ENCODE measurements around the gene CNOT3. TPM values are rescaled to one million over a fixed set of nuclear protein-coding genes. Genes with fewer than 3 reads are reported as not detected.
"Not testable (repeated sequence)": the region's sequence is repeated elsewhere in the genome, so short reads cannot be mapped to it uniquely, and the experiment has no call there.

The CNOT3 gene
- polyA plus RNA-seq, 1 of the 3 experiments (the other 2 are of a cell fraction) = 14.2 TPM

DNA sequence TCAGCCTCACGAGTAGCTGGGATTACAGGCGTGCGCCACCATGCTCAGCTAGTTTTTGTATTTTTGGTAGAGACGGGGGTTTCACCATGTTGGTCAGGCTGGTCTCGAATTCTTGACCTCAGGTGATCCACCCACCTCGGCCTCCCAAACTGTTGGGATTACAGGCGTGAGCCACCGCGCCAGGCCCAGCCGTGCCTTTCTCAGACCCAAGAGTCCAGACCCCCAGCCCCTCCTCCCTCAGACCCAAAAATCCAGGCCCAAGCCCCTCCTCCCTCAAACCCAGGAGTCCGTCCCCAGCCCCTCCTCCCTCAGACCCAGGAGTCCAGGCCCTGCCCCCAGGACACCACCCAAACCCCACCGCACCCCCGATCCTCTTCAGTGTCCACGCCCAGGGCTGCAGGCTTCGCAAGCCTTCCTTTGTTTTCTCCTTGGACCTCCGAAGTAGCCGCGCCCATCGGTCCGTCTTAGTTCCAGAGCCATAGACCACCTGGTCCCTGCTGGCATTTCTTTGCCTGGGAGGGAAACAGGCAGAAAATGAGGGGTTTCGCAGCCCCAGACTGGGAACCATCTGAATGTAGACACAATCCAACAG is 31.7 kb downstream of the CNOT3 start:
- no peaks in the 10 kb centered on the region for H3K9me2 ChIP-seq
- H3K4me1 ChIP-seq (ENCODE audit: control insufficient read depth in 1 of 2, insufficient read depth in 2 of 2, low read depth in 1 of 2, low read length in 1 of 2) = peaks cover 5 to 6% of the 10 kb centered on the region in 2 experiments; a peak in 2 of 4 replicates
- no peaks in the 10 kb centered on the region for H3K9me3 ChIP-seq
- no peak overlapping the region for H3K4me2 ChIP-seq
- no peak for DNase-seq
- no peaks in the 10 kb centered on the region for H3K27me3 ChIP-seq (ENCODE audit: insufficient read depth)
- H3K9ac ChIP-seq = no peak overlapping the region
- H3K27ac ChIP-seq (ENCODE audit: low read depth in 2 of 2, low read length in 1 of 2) = no peak overlapping the region
- H4K20me1 ChIP-seq (ENCODE audit: insufficient read depth) = no peaks in the 10 kb centered on the region
- no peak overlapping the region for H3K4me3 ChIP-seq (ENCODE audit: low read depth in 2 of 2, low read length in 1 of 2)
- ChIA-PET POLR2A (interaction anchor here (0.9 kb wide), 1 partner anchor 19 kb away, joined by 4 read pairs; no protein-coding TSS in a partner anchor), CTCF (interaction anchor here (0.8 to 2.9 kb wide), 5 partner anchors 10 to 35 kb away, joined by 4 to 13 read pairs (median 7); partner anchors contain the start of genes LENG1 and MBOAT7)
- no peaks in the 10 kb centered on the region for H3K36me3 ChIP-seq (replicated peaks in 1 of 2; ENCODE audit: control insufficient read depth in 1 of 2, insufficient read depth in 2 of 2, low read length in 1 of 2)
- H3K79me2 ChIP-seq (ENCODE audit: insufficient read depth) = no peaks in the 10 kb centered on the region
- peaks cover 5% of the 10 kb centered on the region for H3F3A ChIP-seq (replicated peaks; ENCODE audit: insufficient read depth)
- H2AFZ ChIP-seq (ENCODE audit: low read depth) = no peak overlapping the region
- 74% methylated on average over 21 of the region's 21 CpGs for WGBS (ENCODE audit: low lambda C conversion rate)
- TF ChIP-seq, protein P1, sequence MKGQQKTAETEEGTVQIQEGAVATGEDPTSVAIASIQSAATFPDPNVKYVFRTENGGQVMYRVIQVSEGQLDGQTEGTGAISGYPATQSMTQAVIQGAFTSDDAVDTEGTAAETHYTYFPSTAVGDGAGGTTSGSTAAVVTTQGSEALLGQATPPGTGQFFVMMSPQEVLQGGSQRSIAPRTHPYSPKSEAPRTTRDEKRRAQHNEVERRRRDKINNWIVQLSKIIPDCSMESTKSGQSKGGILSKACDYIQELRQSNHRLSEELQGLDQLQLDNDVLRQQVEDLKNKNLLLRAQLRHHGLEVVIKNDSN (IDR thresholded peaks at IDR 0.05; ENCODE audit: borderline replicate concordance, low read depth) = no peak
- TF ChIP-seq POLR2AphosphoS5 (IDR thresholded peaks at IDR 0.05; ENCODE audit: low read depth, low read length) = no peak
- no peak for TF ChIP-seq RXRA (IDR thresholded peaks at IDR 0.05; ENCODE audit: borderline replicate concordance, low read depth)
- TF ChIP-seq SMC3 (IDR thresholded peaks at IDR 0.05; ENCODE audit: low read depth, low read length) = no peak
- no peak for TF ChIP-seq RCOR1 (IDR thresholded peaks at IDR 0.05; ENCODE audit: low read length)
- TF ChIP-seq, protein P2, sequence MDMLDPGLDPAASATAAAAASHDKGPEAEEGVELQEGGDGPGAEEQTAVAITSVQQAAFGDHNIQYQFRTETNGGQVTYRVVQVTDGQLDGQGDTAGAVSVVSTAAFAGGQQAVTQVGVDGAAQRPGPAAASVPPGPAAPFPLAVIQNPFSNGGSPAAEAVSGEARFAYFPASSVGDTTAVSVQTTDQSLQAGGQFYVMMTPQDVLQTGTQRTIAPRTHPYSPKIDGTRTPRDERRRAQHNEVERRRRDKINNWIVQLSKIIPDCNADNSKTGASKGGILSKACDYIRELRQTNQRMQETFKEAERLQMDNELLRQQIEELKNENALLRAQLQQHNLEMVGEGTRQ (IDR thresholded peaks at IDR 0.05; ENCODE audit: borderline replicate concordance, low read depth, low read length) = no peak
- no peak for TF ChIP-seq FOSL2 (IDR thresholded peaks at IDR 0.05; ENCODE audit: borderline replicate concordance, low read depth)
- TF ChIP-seq, protein P3, sequence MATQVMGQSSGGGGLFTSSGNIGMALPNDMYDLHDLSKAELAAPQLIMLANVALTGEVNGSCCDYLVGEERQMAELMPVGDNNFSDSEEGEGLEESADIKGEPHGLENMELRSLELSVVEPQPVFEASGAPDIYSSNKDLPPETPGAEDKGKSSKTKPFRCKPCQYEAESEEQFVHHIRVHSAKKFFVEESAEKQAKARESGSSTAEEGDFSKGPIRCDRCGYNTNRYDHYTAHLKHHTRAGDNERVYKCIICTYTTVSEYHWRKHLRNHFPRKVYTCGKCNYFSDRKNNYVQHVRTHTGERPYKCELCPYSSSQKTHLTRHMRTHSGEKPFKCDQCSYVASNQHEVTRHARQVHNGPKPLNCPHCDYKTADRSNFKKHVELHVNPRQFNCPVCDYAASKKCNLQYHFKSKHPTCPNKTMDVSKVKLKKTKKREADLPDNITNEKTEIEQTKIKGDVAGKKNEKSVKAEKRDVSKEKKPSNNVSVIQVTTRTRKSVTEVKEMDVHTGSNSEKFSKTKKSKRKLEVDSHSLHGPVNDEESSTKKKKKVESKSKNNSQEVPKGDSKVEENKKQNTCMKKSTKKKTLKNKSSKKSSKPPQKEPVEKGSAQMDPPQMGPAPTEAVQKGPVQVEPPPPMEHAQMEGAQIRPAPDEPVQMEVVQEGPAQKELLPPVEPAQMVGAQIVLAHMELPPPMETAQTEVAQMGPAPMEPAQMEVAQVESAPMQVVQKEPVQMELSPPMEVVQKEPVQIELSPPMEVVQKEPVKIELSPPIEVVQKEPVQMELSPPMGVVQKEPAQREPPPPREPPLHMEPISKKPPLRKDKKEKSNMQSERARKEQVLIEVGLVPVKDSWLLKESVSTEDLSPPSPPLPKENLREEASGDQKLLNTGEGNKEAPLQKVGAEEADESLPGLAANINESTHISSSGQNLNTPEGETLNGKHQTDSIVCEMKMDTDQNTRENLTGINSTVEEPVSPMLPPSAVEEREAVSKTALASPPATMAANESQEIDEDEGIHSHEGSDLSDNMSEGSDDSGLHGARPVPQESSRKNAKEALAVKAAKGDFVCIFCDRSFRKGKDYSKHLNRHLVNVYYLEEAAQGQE (IDR thresholded peaks at IDR 0.05; ENCODE audit: low read depth, low read length) = no peak
- TF ChIP-seq RAD21 (IDR thresholded peaks at IDR 0.05; ENCODE audit: low read length) = no peak
- no peak for TF ChIP-seq JUND (IDR thresholded peaks at IDR 0.05)
- TF ChIP-seq FOXM1 (IDR thresholded peaks at IDR 0.05; ENCODE audit: low read depth) = no peak
- TF ChIP-seq ELF1 (IDR thresholded peaks at IDR 0.05) = no peak
- no peak for TF ChIP-seq CHD2 (IDR thresholded peaks at IDR 0.05; ENCODE audit: low read length, partially characterized antibody)
- TF ChIP-seq TCF12 (IDR thresholded peaks at IDR 0.05) = no peak
- no peak for TF ChIP-seq SIN3A (IDR thresholded peaks at IDR 0.05; ENCODE audit: borderline replicate concordance, low read depth, low read length)
- TF ChIP-seq, protein P4, sequence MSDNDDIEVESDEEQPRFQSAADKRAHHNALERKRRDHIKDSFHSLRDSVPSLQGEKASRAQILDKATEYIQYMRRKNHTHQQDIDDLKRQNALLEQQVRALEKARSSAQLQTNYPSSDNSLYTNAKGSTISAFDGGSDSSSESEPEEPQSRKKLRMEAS (IDR thresholded peaks at IDR 0.05; ENCODE audit: low read depth) = no peak
- TF ChIP-seq YY1 (IDR thresholded peaks at IDR 0.05; ENCODE audit: low read depth) = no peak
- TF ChIP-seq, protein P5, sequence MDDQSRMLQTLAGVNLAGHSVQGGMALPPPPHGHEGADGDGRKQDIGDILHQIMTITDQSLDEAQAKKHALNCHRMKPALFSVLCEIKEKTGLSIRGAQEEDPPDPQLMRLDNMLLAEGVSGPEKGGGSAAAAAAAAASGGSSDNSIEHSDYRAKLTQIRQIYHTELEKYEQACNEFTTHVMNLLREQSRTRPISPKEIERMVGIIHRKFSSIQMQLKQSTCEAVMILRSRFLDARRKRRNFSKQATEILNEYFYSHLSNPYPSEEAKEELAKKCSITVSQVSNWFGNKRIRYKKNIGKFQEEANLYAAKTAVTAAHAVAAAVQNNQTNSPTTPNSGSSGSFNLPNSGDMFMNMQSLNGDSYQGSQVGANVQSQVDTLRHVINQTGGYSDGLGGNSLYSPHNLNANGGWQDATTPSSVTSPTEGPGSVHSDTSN (IDR thresholded peaks at IDR 0.05) = no peak

DNA sequence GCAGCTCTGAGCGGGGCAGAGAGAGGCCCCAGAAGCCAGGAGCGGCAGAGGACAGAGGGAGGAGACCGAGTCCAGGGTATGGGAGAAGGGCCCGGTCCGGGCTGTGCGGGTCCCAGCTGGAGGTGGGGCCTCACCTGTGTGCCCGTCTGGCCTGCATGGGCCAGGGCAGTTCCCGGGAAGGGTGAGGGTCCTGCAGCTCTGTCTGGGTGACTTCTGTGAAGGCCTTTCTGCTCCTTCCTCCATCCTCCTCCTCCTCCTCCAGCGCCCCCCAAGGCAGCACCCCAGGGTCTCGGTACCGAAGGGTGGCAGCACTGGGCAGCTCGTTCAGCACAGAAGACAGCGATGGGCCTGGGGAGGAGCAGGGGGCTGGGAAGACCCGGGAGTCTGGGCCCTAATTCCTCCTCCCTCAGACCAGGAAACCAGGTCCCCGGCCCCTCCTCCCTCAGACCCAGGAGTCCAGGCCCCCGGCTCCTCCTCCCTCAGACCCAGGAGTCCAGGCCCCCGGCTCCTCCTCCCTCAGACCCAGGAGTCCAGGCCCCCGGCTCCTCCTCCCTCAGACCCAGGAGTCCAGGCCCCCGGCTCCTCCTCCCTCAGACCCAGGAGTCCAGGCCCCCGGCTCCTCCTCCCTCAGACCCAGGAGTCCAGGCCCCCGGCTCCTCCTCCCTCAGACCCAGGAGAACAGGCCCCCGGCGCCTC is 34.3 kb downstream of the CNOT3 start:
- DNase-seq; H3K27me3 ChIP-seq (ENCODE audit: insufficient read depth); H3K79me2 ChIP-seq (ENCODE audit: insufficient read depth); H4K20me1 ChIP-seq (ENCODE audit: insufficient read depth); H3K27ac ChIP-seq (ENCODE audit: low read depth in 2 of 2, low read length in 1 of 2); H3K4me1 ChIP-seq (ENCODE audit: control insufficient read depth in 1 of 2, insufficient read depth in 2 of 2, low read depth in 1 of 2, low read length in 1 of 2); H3K4me3 ChIP-seq (ENCODE audit: low read depth in 2 of 2, low read length in 1 of 2); H3K9me3 ChIP-seq; H3K9ac ChIP-seq; H3K9me2 ChIP-seq; POLR2A ChIA-PET; H3F3A ChIP-seq (replicated peaks; ENCODE audit: insufficient read depth); H3K36me3 ChIP-seq (replicated peaks in 1 of 2; ENCODE audit: control insufficient read depth in 1 of 2, insufficient read depth in 2 of 2, low read length in 1 of 2); H3K4me2 ChIP-seq; H2AFZ ChIP-seq (ENCODE audit: low read depth): not testable (repeated sequence)
- WGBS (ENCODE audit: low lambda C conversion rate) = 63% methylated on average over 5 of the region's 23 CpGs
- CTCF ChIA-PET = interaction anchor here (1.2 to 3.0 kb wide), 3 partner anchors 13 to 94 kb away, joined by 3 to 13 read pairs (median 9); partner anchors contain the start of gene LENG1
